ENCODE measurements around the gene ZNF512. TPM values are rescaled to one million over a fixed set of nuclear protein-coding genes. Genes with fewer than 3 reads are reported as not detected.

Gene ZNF512
- total RNA-seq, 2 donors from 2014 or later: 31.4 to 55.6 TPM

DNA sequence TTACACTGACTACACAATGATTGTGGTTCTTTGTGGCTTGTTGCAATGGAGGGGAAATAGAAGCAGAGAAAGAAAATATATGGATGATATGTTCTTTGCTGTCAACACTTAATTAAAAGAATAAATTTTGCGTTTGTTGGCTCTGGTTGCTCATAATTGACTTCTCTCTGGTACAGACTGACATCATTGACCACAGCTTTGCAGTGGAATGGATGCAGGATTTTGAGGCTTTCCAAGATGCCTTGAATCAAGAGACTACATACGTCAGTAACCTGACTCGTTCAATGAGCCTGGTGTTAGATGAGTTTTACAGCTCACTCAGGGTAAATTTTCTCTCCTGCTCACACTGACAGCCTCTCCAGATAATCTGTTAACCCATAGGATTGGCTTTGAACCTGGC lies 55.9 kb downstream of the ZNF512 start:
- TF ChIP-seq POLR2AphosphoS5 (IDR thresholded peaks at IDR 0.05) (no peak), POLR2A (IDR thresholded peaks at IDR 0.05) (no peak)
- TF ChIP-seq, protein P1, sequence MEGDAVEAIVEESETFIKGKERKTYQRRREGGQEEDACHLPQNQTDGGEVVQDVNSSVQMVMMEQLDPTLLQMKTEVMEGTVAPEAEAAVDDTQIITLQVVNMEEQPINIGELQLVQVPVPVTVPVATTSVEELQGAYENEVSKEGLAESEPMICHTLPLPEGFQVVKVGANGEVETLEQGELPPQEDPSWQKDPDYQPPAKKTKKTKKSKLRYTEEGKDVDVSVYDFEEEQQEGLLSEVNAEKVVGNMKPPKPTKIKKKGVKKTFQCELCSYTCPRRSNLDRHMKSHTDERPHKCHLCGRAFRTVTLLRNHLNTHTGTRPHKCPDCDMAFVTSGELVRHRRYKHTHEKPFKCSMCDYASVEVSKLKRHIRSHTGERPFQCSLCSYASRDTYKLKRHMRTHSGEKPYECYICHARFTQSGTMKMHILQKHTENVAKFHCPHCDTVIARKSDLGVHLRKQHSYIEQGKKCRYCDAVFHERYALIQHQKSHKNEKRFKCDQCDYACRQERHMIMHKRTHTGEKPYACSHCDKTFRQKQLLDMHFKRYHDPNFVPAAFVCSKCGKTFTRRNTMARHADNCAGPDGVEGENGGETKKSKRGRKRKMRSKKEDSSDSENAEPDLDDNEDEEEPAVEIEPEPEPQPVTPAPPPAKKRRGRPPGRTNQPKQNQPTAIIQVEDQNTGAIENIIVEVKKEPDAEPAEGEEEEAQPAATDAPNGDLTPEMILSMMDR (IDR thresholded peaks at IDR 0.05): no peak
- WGBS: 57% methylated on average over 3 of the region's 3 CpGs
- no peak overlapping the region for H3K4me3 ChIP-seq
- H3K27ac ChIP-seq: no peak overlapping the region
- peaks cover 15 to 23% of the 10 kb centered on the region in 2 donors for H3K36me3 ChIP-seq
- no peaks in the 10 kb centered on the region for H3K27me3 ChIP-seq (replicated peaks; ENCODE audit: insufficient read depth)
- no peaks in the 10 kb centered on the region for H3K9me3 ChIP-seq
- no peaks in the 10 kb centered on the region for H3K4me1 ChIP-seq (replicated peaks)
- intact Hi-C loops (cut with DNase I): no loop called here
- no peak for DNase-seq (ENCODE audit: low spot score)

DNA sequence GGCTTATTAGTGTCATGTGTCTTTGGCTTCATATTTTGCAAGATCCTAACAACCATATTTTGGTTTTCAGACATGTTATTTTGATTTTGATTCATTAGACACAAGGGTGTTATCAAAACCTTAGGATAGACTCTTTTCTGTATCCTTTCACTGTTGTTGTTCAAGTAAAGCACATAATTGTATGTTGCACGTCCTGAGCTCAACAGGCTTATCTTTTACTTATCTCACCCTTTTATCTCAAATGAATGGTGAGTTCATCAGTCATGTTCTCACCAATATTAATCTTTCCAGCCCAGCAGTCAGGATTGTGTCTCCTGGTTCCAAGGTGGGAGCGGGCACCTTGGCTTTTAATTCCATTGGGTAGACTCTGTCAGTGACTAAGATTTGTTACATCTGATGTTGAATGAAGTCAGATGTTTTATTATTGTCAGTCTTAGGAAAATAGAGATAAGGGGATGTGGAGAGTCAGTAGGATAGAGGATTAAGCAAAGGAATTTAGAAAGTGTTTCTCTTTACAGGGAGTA lies 57.9 kb downstream of the ZNF512 start:
- Histone ChIP-seq H3K27me3 (replicated peaks; ENCODE audit: insufficient read depth) (no peaks in the 10 kb centered on the region), H3K27ac (no peak overlapping the region), H3K4me3 (no peak overlapping the region), H3K9me3 (no peaks in the 10 kb centered on the region), H3K4me1 (replicated peaks) (no peaks in the 10 kb centered on the region), H3K36me3 (peaks cover 13 to 15% of the 10 kb centered on the region in 2 donors)
- TF ChIP-seq, protein P1 (IDR thresholded peaks at IDR 0.05): no peak
- no peak for TF ChIP-seq POLR2AphosphoS5 (IDR thresholded peaks at IDR 0.05)
- TF ChIP-seq POLR2A (IDR thresholded peaks at IDR 0.05): no peak
- WGBS: 81% methylated on average over 2 of the region's 2 CpGs
- intact Hi-C loops (cut with DNase I): no loop called here
- no peak for DNase-seq (ENCODE audit: low spot score)

- no peak for TF ChIP-seq POLR2A (IDR thresholded peaks at IDR 0.05)
- no peak for TF ChIP-seq POLR2AphosphoS5 (IDR thresholded peaks at IDR 0.05)
- TF ChIP-seq, protein P1 (IDR thresholded peaks at IDR 0.05): no peak
- Histone ChIP-seq H3K4me3 (no peak overlapping the region), H3K27me3 (replicated peaks; ENCODE audit: insufficient read depth) (no peaks in the 10 kb centered on the region), H3K4me1 (replicated peaks) (no peaks in the 10 kb centered on the region), H3K27ac (no peak overlapping the region), H3K9me3 (no peaks in the 10 kb centered on the region), H3K36me3 (peaks cover 0 to 8% of the 10 kb centered on the region in 2 donors)
- intact Hi-C loops (cut with DNase I): no loop called here
- no peak for DNase-seq (ENCODE audit: low spot score)
Measured at GRCh38 chr2:27645197-27645596, 62.4 kb downstream of the ZNF512 start.

- Histone ChIP-seq H3K4me1 (replicated peaks) (no peaks in the 10 kb centered on the region), H3K4me3 (no peak overlapping the region), H3K9me3 (no peaks in the 10 kb centered on the region), H3K36me3 (peaks cover 0 to 8% of the 10 kb centered on the region in 2 donors), H3K27ac (no peak overlapping the region), H3K27me3 (replicated peaks; ENCODE audit: insufficient read depth) (no peaks in the 10 kb centered on the region)
- TF ChIP-seq, protein P1 (IDR thresholded peaks at IDR 0.05): no peak
- TF ChIP-seq POLR2AphosphoS5 (IDR thresholded peaks at IDR 0.05) (no peak), POLR2A (IDR thresholded peaks at IDR 0.05) (no peak)
- no peak for DNase-seq (ENCODE audit: low spot score)
- intact Hi-C loops (cut with DNase I): no loop called here
Measured at GRCh38 chr2:27647289-27647688, 64.4 kb downstream of the ZNF512 start.

- intact Hi-C loops (cut with DNase I): no loop called here
- Histone ChIP-seq H3K27ac (no peak overlapping the region), H3K27me3 (replicated peaks; ENCODE audit: insufficient read depth) (no peaks in the 10 kb centered on the region), H3K4me3 (no peak overlapping the region), H3K4me1 (replicated peaks) (no peaks in the 10 kb centered on the region), H3K36me3 (peaks cover 0 to 8% of the 10 kb centered on the region in 2 donors), H3K9me3 (no peaks in the 10 kb centered on the region)
- 89% methylated on average over 4 of the region's 4 CpGs for WGBS
- no peak for TF ChIP-seq POLR2A (IDR thresholded peaks at IDR 0.05)
- no peak for DNase-seq (ENCODE audit: low spot score)
Measured at GRCh38 chr2:27647737-27648136, 64.9 kb downstream of the ZNF512 start.
